Eye (tissue), 1 donor: ENCODE results near the gene SLC12A7.
"Not testable (repeated sequence)": the region's sequence is repeated elsewhere in the genome, so short reads cannot be mapped to it uniquely, and the experiment has no call there.

Experiments used
- DNase-seq: peaks from one replicate; pipeline ENCODE4 v3.0.0-alpha.2; 2015

SLC12A7 gene

GRCh38 chr5:1111727-1112289 lies at the start of gene SLC12A7:
TSS of gene SLC12A7 (minus strand) at chr5:1112063. CDS start at chr5:1111991, 72 bp downstream.
- DNase-seq = peak; percentile 68

GRCh38 chr5:1161108-1161832 lies 49.4 kb upstream of the SLC12A7 start:
- no peak for DNase-seq

DNA sequence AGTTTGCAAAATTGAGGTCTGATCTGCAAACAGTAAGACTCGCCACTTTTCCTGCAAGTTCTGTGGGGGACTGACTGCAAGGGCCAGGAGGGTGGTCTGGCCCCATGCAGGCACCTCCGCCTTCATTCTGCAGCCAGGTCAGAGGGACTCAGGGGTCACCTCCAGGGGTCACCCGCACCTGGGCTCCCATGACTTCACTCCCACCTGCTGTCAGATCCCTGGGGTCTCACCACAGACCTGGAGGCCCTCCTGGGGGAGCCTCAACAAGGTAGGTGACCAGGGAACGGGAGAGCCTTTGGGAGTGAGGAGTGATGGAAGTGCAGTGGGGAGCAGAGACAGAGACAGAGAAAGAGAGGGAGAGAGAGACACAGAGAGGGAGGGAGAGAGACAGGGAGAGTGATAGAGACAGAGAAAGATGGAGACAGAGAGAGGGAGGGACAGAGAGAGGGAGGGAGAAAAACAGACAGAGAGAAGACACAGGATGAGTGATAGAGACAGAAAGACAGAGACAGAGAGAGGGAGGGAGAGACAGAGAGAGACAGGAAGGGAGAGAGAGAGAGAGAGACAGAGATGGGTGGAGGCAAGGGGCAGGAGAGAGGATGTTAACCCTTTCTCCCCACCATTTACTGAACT lies 48.0 kb upstream of the SLC12A7 start:
- DNase-seq = no peak

DNA sequence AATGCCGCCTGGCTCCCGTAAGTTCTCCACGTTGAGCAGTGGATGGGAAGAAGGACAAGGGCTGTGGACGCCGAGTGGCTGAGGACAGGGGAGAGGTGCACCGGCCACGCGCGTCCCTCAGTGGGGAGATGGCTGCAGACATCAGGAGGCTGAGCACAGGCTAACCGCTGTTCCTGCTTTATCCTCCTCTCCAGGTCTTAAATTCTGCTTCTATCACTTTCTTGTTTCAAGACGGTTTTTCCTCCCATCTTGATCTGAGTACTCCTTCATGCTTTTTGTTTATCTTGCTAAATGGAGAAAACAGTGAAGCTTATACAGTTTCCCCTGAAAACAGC lies 47.4 kb upstream of the SLC12A7 start:
- DNase-seq = no peak

- no peak for DNase-seq
Observed at GRCh38 chr5:1158647-1159340, 46.9 kb upstream of the SLC12A7 start.

DNA sequence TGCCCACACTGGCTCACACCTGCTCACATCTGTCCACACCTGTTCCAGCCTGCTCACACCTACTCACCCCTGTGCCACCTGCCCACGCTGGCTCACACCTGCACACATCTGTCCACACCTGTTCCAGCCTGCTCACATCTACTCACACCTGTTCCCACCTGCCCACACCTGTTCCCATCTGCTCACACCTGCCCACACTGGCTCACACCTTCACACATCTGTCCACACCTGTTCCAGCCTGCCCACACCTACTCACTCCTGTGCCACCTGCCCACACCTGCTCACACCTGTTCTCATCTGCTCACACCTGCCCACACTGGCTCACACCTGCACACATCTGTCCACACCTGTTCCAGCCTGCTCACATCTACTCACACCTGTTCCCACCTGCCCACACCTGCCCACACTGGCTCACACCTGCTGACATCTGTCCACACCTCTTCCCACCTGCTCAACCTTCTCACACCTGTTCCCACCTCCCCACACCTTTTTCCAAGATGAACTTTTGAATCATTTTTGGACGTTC lies 45.7 kb upstream of the SLC12A7 start:
- DNase-seq = not testable (repeated sequence)

- DNase-seq = no peak
Observed at GRCh38 chr5:1156754-1157460, 45.0 kb upstream of the SLC12A7 start.

DNA sequence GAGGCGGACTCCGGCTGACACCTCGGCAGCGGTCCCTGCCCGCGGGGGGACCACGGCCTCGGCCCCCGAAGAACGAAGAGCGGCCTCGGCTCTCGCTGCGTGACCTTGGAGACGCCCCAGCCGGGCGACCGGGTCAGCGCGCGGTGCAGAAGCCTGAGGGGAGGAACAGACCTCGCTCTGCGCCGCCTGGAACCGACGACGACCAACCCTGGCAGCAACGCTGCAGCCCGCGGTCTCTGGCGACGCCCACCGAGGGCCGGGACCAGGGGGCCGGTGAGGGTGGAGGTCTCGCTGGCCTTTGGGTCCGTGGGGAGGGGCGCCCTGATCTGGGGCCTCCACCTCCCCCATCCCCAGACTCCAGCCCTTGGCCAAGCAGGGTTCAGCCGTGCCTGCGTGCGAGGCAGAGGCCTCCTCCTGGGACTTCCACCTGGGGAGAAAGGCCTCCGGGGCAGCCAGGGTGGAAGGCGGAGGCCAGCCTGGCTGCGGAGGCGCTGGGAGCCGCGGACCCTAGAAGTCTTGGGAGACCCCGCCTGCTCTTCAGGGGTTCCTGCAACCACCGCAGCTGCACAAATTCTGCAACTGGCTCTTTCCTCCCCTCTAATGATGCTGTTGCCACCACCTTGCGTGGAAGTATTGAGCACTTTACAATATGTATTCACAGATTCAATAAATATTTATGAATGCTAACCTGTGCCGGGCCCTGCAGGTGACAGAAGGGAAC lies 44.3 kb upstream of the SLC12A7 start:
- DNase-seq = no peak

DNA sequence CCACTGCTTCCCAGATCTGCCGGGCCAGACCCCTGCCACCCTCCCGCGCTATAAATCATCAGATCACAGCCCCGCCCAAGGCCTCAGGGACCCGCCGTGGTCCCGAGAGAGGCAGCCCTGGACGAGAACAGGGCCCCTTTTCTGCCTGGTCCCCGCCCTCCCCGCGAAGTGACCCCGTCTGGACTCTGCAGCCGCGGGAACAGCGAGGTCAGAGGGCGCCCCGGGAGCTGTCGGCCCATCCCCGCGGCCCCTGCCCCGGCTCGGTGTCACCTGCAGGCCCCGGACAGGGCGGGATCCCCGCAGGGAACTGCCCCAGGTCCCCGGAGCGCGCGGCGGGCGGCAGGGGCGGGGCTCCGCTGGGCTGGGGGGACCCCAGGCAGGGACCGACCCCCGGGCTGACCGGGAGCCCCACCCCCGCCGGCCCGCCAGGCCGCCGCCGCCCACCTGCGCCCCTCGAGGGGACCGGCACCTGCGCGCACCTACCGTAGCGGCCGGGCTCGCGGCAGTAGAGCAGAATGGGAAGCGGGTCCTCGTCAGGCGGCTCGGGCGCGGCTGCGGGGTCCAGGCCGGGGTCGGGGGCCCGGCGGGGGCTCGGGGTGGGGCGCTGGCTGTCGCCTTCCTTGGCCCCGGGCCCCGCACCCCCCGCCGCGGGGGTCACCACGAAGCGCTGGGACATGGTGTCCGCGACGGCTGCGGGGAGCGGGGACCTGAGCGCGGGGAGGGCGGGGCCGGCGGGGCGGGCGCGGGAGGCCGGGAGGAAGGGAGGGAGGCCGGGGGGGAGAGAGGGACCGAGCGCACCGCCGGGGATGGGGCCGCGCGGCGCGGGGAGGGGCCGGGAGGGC lies 43.5 kb upstream of the SLC12A7 start:
- no peak for DNase-seq

DNA sequence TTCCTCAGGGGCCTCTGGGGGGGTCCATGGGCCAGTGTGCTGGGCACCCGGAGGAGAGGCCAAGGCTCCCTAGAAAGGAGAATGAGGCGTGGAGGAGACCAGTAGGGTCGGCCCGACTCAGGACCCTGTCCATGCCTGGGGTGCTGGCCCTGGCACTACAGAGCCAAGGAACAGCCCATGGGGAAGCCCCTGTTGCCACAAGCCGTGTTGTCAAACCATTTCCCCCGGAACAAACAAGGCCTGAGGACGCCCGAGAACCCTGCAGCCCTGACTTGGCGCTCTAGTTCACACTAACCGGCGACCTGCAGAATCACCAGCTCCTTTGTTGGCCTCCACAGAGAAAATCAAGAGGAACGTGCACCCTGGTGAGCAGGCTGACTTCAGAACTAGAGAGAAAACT lies 41.6 kb upstream of the SLC12A7 start:
- no peak for DNase-seq

DNA sequence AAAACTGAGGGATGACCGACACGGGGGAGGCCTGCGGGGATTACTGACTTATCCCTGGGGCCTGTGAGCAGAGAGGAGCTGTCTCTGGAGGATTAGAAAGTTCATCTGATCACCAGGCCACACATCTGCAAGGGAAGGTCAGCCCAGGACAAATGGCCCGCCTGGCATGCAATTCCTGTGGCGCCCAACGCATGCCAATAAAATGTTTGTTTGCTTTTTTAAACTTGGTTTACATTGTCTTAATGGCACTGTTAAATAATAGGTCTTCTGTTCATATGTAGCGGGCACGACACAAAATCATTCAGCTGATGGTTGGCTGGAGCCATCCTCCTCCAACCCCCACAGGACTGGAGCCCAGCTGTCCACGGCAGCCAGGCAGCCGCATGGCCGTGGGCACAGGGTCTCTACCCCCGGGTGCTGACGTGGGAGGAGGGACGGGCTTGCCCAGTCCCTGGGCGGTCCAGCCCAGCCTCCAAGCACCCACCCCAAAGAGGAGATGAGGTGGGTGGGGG lies 41.0 kb upstream of the SLC12A7 start:
- DNase-seq = no peak

DNA sequence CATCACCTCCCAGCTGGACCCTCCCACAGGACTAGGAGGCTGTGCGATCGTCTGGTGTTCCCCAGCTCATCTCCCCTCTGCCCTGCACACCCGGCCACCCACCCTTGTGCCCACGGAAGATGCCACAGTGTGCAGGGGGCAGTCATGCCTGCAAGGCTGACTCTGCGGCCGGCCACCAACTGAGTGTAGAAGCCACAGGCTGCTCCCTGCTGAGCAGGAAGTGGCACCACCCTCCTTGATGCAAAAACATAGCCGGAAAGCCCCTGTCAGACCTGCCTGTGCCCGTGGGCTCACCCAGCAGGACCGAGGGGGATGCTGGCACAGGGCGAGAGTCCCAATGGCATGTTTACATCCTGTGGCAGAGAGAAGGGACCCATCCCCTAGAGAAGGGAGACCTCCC lies 40.3 kb upstream of the SLC12A7 start:
- no peak for DNase-seq

GRCh38 chr5:1151316-1151715 lies 39.5 kb upstream of the SLC12A7 start:
- no peak for DNase-seq

DNA sequence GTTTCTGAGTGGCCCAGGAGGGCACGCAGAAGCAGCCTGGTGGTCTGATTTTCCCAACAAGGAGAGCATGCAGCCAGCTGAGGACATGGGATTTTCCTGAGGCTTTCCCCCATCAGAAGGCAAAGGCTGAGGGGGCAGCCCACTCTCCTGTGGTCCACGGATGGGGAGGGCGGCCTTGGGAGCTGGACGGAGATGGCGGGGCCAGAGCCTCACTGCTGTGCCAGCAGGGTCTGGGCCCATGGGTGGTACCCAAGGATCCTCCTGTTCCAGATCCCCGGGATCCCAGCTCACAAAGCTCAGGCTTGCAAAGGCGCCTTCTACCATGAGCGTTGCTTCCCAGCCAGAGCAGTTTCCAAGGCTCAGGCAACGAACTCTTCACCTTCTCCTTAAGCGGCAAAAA lies 39.0 kb upstream of the SLC12A7 start:
- no peak for DNase-seq

DNA sequence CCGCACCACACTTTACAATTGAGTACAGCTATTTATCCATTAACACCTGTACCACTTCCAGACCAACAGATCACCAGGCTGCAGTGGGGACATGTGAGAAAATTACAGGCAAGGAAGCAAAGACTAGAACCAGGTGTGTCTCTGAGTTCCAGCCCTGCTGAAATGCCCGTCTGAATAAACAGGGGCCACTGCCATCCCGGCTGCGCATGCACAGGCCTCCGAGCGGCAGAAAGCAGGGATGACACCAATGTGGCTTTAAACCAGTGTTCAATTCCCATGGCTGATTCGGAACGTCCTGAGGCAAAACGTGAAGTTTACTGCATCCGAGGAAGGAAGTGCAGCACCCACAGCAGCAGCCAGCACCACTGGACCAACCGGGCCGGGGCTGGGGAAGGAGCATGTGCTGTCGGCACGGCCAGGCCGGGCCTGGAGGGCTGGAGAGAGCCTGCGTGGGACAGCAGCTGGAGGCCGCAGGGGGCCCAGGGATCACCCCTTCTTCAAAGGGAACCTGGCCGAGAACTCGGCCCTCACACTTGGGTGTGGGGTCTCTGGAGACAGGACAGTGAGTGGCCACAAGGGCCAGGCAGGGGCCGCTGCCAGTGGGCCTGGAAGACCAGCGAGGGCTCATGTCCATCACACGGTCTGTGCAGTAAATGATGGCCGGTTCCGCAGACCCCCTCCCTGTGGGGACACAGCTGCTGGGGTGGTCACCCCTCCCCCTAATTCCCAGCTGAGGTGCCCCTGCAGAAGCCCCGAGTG lies 33.0 kb upstream of the SLC12A7 start:
- DNase-seq = no peak

DNA sequence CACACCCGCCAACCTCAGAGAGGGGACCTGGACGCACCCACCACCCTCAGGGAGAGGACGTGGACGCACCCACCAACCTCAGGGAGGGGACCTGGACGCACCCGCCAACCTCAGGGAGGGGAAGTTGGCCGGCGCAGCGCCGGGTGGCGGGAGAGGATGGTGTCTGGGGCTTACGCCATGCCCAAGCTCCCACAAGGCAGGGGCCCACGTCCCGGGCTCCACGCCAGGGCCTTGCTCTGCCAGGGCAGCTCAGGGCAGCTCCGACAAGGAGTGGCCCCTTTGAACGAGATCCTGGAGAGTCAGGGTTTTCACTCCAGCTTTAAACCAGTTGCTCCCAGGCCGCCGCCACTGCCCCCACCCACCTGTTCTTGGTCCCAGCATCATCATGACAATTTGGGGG lies 32.2 kb upstream of the SLC12A7 start:
- no peak for DNase-seq

- no peak for DNase-seq
Observed at GRCh38 chr5:1143670-1143951, 31.7 kb upstream of the SLC12A7 start.

DNA sequence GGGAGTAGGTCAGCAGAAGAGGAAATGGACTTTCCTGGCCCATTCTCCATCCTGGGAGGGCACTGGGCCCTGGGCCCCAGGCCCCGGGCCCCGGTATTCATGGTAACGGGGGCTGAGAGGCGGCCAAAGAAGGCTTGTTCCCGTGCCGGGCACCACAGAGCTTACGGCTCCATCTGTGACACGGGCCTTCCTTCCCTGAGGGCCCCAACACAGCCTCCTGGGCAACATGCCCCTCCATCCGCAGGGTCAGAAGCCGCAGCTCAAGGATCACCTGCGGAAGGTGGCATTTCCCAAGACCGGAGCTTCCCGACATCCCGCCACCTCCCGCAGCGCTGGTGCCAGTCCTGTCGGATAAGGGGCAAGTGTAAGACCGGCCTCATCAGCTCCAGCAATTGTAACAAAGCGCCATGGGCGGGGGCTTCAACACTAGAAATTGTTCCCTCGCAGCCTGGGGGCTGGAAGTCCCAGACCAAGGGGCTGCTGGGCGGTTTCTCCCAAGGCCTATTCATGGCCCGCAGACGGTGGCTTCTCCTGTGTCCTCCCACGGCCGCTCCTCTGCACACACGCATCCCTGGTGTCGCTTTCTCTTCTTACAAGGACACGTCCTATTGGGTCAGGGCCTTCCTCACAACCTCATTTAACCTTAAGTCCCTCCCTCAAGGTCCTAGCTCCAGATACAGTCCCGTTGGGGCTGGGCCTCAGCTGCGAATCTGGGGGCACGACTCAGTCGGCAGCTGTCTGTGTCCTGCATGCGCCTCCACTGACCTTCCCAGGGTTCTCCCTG lies 31.2 kb upstream of the SLC12A7 start:
- DNase-seq = no peak

GRCh38 chr5:1141834-1142233 lies 30.0 kb upstream of the SLC12A7 start:
- DNase-seq = no peak

DNA sequence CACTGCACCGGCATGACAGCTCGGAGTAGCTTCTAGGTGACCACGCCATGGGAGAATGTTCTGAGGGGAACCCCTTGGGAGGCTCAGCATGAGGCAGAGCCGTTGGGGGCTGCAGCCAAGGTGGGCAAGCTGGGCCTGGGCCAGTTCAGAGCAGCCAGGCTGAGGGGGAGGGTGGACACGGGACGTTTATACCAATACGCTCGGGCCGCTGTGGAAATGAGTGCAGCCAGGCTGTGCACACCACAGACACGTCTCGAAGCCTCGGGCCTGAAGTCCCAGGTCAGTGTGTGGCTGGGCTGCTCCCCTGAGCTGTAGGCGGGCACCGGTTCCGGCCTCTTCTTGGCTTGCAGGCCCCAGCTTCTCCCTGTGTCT lies 28.9 kb upstream of the SLC12A7 start:
- DNase-seq = no peak
